Measurements from ENCODE around the gene COX4I1. TPM values are rescaled to one million over a fixed set of nuclear protein-coding genes. Genes with fewer than 3 reads are reported as not detected.

The COX4I1 gene
- total and polyA plus RNA-seq, 9 of the 15 experiments (the other 6 are each of a cell fraction or from before 2014, with no cell fraction given) = 651 to 2,356 (median 1,032) TPM

DNA sequence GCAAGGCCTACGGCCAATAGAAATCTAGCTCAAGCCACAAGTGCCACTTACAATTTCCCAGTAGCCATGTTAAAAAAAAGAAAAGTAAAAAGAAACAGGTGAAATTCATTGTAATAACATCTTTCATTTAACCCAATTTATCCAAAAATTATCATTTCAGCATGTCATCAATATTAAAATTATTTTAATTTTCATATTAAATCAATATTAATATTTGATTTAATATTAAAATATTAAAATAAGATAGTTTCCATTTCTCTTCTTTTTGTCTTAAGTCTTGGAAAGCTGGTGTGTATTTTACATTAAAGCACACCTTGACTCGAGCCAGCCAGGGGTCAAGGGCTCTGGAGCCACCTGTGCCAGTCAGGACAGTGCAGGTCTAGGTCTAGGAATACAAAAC, 35.9 kb upstream of the COX4I1 start (continued):
- TF ChIP-seq JUND (IDR thresholded peaks at IDR 0.05; ENCODE audit: borderline replicate concordance, low read depth, low read length) = no peak
- no peak for TF ChIP-seq JUND (tag; IDR thresholded peaks at IDR 0.05; ENCODE audit: borderline replicate concordance, low read depth, low read length)
- no peak for TF ChIP-seq SMAD1 (IDR thresholded peaks at IDR 0.05; ENCODE audit: low read depth, low read length, partially characterized antibody)
- no peak for TF ChIP-seq RBM34 (IDR thresholded peaks at IDR 0.05; ENCODE audit: borderline replicate concordance, insufficient read depth, low read length)
- TF ChIP-seq, protein P1, sequence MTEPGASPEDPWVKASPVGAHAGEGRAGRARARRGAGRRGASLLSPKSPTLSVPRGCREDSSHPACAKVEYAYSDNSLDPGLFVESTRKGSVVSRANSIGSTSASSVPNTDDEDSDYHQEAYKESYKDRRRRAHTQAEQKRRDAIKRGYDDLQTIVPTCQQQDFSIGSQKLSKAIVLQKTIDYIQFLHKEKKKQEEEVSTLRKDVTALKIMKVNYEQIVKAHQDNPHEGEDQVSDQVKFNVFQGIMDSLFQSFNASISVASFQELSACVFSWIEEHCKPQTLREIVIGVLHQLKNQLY (CRISPR knock-in tag; conservative IDR thresholded peaks at IDR 0.05) = no peak
- no peak for TF ChIP-seq ZNF316 (IDR thresholded peaks at IDR 0.05)
- TF ChIP-seq TCF7L2 (IDR thresholded peaks at IDR 0.05; ENCODE audit: low read depth, low read length) = no peak
- no peak for TF ChIP-seq SOX6 (IDR thresholded peaks at IDR 0.05)
- no peak for TF ChIP-seq ZNF764 (CRISPR knock-in tag; IDR thresholded peaks at IDR 0.05; ENCODE audit: low read depth)
- no peak for TF ChIP-seq GTF2A2 (tag; IDR thresholded peaks at IDR 0.05)
- TF ChIP-seq CBFB (CRISPR knock-in tag; IDR thresholded peaks at IDR 0.05) = no peak
- no peak for TF ChIP-seq HNRNPH1 (optimal IDR thresholded peaks at IDR 0.05; ENCODE audit: low read depth, low read length)
- no peak for TF ChIP-seq CHCHD3 (CRISPR knock-in tag; IDR thresholded peaks at IDR 0.05)
- TF ChIP-seq TSC22D4 (tag; IDR thresholded peaks at IDR 0.05) = no peak
